PFSK-1 (cell line): ENCODE measurements around the gene CDT1.

Source experiments
- FOXP2 ChIP-seq: optimal IDR thresholded peaks from 2 replicates; pipeline ENCODE3; 2011; ENCODE audit warnings: borderline replicate concordance, control low read depth, inconsistent platforms; ENCODE audit not compliant: insufficient read depth; ENCODE audit errors: extremely low read length, extremely low read depth
- POLR2AphosphoS5 ChIP-seq: IDR thresholded peaks from 2 replicates; pipeline ENCODE4 v1.6.1; 2012; ENCODE audit warnings: low read depth, mild to moderate bottlenecking, control low read depth, low read length, moderate library complexity
- SIN3A ChIP-seq: IDR thresholded peaks from 2 replicates; pipeline ENCODE4 v1.6.1; 2012; ENCODE audit warnings: mild to moderate bottlenecking, low read length, moderate library complexity, borderline replicate concordance; ENCODE audit not compliant: insufficient read depth
- TAF1 ChIP-seq: IDR thresholded peaks from 2 replicates; pipeline ENCODE4 v1.6.1; 2012; ENCODE audit warnings: low read length, control low read depth, borderline replicate concordance; ENCODE audit not compliant: insufficient read depth
- TF ChIP-seq, protein P1 (sequence below), 2 experiments: IDR thresholded peaks; 2 replicates each; pipeline versions ENCODE4 v1.6.1 to v1.8.0; 2011 to 2012; ENCODE audit warnings: low read depth in 2 of 2, low read length in 2 of 2, control low read depth in 1 of 2, inconsistent platforms in 1 of 2, mild to moderate bottlenecking in 1 of 2, moderate library complexity in 1 of 2; ENCODE audit not compliant: insufficient read depth in 1 of 2

CDT1 gene

DNA sequence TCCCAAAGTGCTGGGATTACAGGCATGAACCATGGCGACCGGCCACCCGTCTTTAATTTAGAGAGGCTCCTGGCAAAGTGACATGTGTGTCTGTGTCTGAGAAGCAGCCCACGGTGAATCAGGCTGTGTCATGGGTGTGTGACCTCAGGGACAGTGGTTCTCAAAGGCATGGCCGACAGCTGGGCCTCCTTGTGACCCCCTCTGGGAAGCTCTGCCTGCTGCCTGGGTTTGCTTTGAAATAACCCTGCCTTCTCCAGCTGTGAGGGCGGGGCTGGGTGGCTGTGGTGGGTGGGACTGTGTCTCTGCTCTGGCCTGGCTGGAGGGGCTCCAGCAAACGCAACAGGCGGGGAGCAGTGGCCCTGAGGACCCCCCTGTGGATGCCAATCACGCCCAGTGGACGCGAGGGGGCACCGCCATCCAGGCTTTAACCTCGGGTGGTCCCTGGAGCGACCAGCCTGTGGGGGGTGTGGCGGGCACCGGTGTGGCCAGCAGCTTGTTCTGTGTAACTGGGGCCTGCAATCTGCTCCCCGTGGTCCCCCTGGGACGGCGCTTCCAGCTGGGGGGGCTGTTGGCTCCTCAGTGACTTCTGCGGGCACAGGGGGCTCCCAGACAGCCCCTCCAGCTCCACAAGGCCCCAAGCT, 16.9 kb downstream of the CDT1 start:
- TF ChIP-seq POLR2AphosphoS5, result no peak
- TF ChIP-seq TAF1, result no peak
- TF ChIP-seq, protein P1, sequence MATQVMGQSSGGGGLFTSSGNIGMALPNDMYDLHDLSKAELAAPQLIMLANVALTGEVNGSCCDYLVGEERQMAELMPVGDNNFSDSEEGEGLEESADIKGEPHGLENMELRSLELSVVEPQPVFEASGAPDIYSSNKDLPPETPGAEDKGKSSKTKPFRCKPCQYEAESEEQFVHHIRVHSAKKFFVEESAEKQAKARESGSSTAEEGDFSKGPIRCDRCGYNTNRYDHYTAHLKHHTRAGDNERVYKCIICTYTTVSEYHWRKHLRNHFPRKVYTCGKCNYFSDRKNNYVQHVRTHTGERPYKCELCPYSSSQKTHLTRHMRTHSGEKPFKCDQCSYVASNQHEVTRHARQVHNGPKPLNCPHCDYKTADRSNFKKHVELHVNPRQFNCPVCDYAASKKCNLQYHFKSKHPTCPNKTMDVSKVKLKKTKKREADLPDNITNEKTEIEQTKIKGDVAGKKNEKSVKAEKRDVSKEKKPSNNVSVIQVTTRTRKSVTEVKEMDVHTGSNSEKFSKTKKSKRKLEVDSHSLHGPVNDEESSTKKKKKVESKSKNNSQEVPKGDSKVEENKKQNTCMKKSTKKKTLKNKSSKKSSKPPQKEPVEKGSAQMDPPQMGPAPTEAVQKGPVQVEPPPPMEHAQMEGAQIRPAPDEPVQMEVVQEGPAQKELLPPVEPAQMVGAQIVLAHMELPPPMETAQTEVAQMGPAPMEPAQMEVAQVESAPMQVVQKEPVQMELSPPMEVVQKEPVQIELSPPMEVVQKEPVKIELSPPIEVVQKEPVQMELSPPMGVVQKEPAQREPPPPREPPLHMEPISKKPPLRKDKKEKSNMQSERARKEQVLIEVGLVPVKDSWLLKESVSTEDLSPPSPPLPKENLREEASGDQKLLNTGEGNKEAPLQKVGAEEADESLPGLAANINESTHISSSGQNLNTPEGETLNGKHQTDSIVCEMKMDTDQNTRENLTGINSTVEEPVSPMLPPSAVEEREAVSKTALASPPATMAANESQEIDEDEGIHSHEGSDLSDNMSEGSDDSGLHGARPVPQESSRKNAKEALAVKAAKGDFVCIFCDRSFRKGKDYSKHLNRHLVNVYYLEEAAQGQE (IDR thresholded peaks at IDR 0.05; ENCODE audit: insufficient read depth in 1 of 2, low read depth in 2 of 2, low read length in 2 of 2), result no peak
- no peak for TF ChIP-seq SIN3A
- no peak for TF ChIP-seq FOXP2

DNA sequence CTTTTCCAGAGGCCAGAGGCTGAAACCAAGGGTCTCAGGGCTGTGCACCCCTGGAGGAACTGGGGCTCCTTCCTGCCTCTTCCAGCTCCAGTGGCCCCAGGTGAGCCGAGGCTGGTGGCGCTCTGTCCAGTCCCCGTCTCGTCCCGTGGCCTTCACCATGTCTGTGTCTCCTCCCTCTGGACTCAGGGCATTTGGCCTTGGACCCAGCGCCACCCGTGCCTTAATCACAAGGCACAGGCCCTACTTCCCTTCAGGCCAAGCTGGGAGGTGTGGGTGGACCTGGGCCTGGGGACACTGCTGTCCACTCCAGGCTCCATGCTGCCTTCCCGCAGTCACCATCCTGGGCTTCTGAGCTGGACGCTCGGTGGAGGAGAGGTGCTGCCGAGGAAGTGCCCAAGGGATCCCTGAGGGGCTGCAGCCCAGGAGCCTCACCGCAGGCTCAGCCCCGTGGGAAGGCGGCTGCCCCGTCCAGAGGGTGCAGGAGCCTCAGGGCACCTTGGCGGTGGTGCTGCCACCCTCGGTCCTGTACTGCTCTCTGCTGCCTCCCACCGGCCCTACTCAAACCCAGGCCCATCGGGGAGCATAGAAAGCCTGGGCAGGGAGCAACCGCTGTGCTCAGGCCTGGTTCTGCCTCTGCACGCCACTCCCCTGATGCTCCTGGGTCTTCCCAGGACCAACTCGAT, 17.7 kb downstream of the CDT1 start:
- TF ChIP-seq TAF1, result no peak
- TF ChIP-seq, protein P1 (IDR thresholded peaks at IDR 0.05; ENCODE audit: insufficient read depth in 1 of 2, low read depth in 2 of 2, low read length in 2 of 2), result no peak
- no peak for TF ChIP-seq FOXP2
- TF ChIP-seq SIN3A, result no peak
- TF ChIP-seq POLR2AphosphoS5, result no peak

DNA sequence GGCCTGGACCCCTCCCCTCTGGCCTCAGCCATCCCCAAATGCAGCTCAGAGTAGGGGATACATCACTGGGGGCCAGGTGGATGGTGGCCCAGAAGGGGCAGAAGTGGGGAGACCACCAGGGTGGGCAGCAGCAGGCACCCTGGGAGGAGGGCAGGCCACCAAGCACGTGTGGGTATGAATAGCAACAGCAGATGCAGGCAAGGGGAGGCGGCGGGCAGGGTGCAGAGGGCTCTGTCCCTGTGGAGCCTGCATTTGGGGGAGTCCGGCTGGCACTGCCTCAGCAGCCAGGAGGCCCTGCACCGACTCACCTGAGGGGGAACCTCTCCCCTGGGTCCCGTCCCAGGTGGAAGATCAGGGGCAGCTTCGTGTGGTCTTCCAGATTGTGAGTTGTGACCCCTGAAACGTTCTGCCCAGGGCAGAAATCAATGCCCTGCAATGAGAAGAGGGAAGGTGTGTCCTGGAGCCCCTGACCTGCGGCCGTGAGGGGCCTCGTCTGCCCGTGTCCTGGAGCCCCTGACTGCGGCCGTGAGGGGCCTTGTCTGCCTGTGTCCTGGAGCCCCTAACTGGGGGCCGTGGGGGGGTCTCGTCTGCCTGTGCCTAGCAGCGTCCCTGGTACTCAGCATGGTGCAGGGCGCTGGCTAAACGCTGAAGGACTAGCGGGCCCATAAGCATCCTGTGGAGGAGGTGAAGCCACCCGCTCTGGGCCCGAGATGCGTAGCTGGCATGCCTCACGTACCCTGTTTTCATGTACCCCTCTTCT, 18.9 kb downstream of the CDT1 start:
- TF ChIP-seq SIN3A (no peak), FOXP2 (no peak), POLR2AphosphoS5 (no peak), TAF1 (no peak)
- TF ChIP-seq, protein P1 (IDR thresholded peaks at IDR 0.05; ENCODE audit: insufficient read depth in 1 of 2, low read depth in 2 of 2, low read length in 2 of 2), result no peak

GRCh38 chr16:88824256-88825077, 20.9 kb downstream of the CDT1 start:
- TF ChIP-seq, protein P1 (IDR thresholded peaks at IDR 0.05; ENCODE audit: insufficient read depth in 1 of 2, low read depth in 2 of 2, low read length in 2 of 2), result no peak
- TF ChIP-seq SIN3A (no peak), FOXP2 (no peak), TAF1 (no peak), POLR2AphosphoS5 (no peak)
